HG02970 (cell line): Measurements from ENCODE around the gene TAS1R2.

ENCODE experiments used
- ATAC-seq: cut with Tn5 transposase; IDR thresholded peaks from one replicate; pipeline ENCODE4 v1.9.1; 2021; ENCODE audit warnings: mild to moderate bottlenecking, moderate library complexity, moderate number of reproducible peaks; ENCODE audit not compliant: unreplicated experiment, low FRiP score

The TAS1R2 gene

DNA sequence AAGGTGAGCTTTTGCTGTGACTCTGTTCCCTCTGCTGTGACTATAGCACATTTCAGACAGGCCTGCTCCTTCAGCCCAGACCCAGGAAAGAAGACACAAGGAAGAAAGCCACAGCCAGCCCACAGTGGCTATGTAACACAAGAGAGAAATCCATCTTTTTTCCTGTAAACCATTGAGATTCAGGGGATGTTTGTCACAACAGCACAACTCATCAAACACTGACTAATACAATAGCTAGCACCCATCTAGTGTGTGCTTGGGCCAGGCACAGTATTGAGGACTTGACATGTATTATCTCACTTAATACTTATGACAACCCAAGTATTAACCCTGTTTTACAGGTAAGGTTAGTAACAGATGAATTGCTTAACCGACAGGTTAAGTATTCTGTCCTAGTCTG, 29.8 kb downstream of the TAS1R2 start:
- no peak for ATAC-seq

GRCh38 chr1:18828224-18828623, 31.2 kb downstream of the TAS1R2 start:
- no peak for ATAC-seq

DNA sequence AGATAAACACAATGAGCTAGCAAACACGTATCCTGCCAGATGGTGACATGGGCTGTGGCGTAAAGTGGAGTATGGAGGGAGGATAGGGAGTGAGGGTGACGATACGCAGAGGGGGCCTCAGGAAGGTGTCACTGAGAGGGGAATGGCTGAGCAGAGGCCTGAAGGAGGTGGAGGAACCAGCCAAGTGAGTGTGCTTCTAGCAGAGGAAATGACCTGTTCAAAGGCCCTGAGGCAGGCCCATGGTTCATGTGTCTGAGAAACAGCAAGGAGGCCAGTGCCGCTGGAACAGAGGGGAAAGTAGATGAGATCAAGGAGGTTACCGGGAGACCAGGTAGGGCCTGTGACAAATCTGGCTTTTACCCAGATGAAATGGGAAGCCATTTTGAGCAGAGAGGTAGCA, 36.0 kb downstream of the TAS1R2 start:
- no peak for ATAC-seq

DNA sequence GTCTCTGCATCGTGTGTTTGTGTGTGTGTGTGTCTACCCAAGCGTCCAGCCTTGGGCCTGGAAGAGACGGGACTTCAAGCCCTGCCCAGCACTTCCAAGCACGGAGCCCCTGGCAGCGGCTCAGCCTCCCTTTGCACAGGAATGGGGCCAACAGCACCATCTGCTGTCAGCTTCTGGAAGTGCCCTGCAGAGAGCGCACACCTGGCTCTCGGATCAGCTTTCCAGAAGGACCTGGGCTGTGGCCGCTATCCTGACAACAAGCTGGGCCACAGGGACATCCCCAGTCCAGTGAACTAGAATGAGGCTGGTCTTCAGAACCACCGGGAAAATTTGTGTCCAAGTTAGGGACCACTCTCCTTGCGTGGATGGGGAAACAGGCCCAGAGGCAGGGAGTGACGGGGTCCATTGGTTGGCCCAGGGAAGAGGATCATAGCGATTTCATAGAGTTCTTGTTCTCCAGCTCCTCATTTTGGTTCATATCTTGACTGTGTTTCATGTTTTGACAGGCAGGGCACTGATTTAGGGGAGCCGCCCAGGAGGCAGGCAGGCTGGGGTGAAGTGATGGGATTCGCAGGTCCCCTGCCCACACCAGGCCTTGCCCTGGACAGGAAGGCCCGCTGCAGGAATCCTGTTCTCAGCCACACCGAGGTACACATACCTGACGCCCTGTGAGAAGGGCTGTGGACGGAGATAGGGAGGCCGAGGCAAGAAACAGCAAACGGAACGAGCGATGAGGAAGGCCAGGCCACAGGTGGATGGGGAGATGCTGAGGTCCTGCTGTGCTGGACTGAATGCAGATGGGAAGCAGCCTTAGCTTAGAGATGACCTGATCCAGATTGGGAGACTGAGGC, 38.4 kb downstream of the TAS1R2 start:
- no peak for ATAC-seq

DNA sequence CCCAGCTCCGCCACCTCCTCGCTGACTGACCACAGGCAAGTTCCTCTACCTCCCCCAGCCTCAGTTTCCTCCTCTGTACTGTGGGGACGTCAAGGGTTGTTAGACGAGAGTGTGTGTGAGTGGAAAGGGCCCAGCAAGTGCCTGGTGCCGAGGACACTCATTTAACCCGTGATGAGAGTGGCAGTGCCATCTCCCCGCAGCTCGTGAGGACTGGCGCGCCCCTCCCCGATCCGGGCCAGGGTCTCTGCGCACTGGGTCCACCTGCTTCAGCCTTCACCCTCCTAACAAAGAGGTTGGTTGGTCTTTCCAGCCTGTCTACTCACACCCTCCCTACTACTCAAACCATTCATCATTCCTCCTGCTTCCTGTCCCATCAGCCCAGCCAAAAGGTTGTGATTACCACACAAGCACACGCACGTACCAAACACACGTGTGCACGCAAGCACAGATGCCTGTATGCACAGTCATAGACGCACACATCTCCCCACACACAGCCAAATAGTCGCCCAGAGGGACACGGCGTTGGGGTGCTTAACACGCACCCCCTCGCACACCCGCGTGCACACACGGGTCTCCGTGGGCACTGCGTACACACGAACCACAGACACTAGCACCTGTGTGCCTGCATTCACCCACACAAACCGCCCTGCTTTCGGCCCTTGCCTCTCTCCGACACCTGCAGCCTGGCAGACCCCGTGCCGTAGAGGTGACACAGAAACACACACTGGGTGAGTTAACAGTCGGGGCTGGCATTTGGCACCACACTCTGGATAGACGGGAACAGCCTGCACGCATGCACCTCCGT, 39.3 kb downstream of the TAS1R2 start:
- no peak for ATAC-seq

DNA sequence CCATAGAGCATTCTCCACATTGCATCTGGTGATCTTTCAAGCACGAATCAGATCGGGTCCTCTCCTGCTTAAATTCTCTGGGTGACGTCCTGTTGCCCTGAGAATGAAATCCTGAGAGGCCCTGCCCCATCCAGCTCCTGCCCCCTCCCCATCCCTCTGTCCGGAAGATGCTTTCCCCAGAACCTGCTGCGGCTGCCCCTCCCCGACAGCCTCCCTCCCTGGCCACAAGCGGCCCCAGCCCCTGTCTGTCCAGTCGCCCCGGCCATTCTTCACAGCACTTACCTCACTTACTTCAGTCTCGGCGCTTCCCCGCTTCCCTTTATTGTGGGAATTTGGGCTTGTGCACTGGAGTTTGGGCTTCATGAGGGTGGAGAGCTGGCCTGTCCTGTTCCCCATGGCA, 40.3 kb downstream of the TAS1R2 start:
- ATAC-seq: no peak

- ATAC-seq: no peak
These were observed 41.5 kb downstream of the TAS1R2 start for GRCh38 chr1:18817795-18818435.

- no peak for ATAC-seq
These were observed 42.1 kb downstream of the TAS1R2 start for GRCh38 chr1:18817316-18817715.

GRCh38 chr1:18816808-18817207, 42.7 kb downstream of the TAS1R2 start:
- ATAC-seq: no peak

- ATAC-seq: no peak
These were observed 44.5 kb downstream of the TAS1R2 start for GRCh38 chr1:18814874-18815531.

DNA sequence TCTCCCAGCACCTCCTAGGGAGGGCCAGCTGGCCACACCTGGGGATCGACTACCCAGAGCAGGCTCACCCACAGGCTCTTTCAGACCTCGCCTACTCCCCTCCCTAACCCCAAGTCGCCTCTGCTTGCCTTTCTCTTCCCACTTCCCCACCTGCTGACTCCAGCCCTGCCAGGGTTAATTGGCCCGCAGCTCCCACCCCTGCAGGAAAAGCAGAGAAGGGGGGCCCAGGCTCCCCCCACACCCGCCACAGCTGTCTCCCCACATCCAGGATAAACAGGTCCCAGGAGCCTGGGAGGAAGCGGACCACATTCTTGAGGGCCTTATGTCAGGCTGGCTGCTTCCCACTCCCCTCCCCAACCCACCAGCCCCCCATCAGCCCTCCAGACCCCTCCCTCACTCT, 45.0 kb downstream of the TAS1R2 start:
- no peak for ATAC-seq

GRCh38 chr1:18812453-18812939, 47.0 kb downstream of the TAS1R2 start:
- no peak for ATAC-seq

GRCh38 chr1:18811733-18812452, 47.6 kb downstream of the TAS1R2 start:
- no peak for ATAC-seq

DNA sequence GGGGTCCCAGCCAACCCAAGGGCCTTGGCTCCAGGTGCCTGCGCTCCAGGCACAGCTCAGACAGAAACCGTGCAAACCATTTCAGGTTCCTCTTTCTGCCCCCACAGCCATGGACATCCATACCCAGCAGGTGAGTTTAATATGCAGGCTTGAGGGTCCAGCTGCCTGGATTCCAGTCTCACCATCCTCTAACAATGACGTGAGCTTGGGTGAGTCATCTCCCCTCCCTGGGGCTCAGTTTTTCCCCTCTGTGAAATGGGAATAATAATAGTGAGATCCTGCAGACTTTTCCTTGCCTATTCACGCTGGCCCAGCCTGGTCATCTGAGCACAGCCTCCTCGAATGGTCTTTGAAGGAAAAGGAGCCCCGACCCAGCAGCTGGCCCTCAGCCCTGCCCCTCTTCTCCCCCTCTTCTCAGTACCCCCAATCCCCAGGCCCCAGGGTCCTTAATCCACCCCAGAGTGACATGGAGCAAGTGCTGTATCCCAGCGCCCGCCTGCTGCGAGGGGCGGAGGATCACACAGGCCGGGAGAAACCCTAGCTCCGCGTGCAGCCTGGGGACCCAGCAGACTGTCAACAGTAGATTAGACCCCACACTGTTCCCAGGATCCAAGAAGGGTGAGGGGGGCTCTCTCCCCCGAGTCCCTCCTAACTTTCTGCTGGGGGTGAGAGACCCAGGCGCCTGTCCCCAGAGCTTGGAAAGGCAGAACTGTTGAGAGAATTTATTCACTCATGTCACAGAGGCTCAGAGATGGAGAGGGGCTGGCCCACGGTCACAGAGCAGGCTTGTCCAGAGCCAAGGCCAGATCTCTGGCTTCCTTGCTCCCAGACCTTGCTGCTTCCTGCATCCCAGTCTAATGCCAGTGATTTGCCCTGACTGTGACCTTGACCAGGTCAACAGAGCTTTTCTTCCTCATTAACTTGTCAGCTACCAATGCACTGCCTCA, 49.2 kb downstream of the TAS1R2 start:
- ATAC-seq: no peak

GRCh38 chr1:18808550-18808949, 50.9 kb downstream of the TAS1R2 start:
- ATAC-seq: no peak

DNA sequence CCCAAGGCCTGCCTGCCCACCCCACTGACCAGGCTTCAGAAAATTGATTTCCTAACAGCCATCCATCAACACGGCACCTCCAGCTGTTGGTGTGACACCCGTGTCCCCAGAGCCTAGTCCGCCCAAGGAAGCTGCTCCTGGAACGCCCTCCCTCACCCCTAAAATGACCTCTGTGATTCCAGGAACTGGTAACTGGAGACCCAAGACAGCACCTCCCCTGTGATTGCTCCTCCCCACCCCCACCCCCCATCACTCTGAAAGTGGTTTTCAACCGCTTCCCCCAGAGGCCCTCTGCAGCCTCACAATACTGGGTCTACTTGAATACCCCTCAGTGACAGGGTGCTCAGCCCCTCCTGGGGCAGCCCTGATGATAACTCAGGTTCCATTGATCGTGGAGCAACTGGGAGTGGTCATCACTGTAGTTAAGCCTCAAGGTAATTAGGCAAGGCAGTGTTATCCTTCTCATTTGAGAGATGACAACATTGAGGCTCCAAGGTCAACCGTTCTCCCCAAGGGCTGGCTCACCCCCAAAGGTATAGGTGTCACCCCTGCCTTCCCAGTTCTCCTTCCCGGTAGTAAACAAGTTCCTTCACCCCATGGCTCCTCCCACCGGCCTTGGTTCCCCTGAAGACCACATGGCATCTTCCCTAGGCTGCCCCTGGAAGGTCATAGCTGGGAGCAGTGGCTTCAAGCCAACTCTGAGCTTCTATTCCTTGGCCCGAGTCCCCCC, 52.0 kb downstream of the TAS1R2 start:
- ATAC-seq: no peak

GRCh38 chr1:18805925-18806849, 53.3 kb downstream of the TAS1R2 start:
- ATAC-seq: no peak
